Activated T-cell treated with anti-CD3 and anti-CD28 coated beads, Interleukin-2, amount 50 U/mL, for 72 hours (primary cell): ENCODE results near the gene SUZ12. TPM values are rescaled to one million over a fixed set of nuclear protein-coding genes. Genes with fewer than 3 reads are reported as not detected.
"Not testable (repeated sequence)": the region's sequence is repeated elsewhere in the genome, so short reads cannot be mapped to it uniquely, and the experiment has no call there.

Source experiments
- ATAC-seq, 2 donors: fragments of 150-1000 bp; cut with Tn5 transposase; replicated peaks in 1 of 2; 2 replicates each; pipeline ENCODE4 v1.10.0; 2021; ENCODE audit warnings: moderate library complexity in 2 of 2, mild to moderate bottlenecking in 1 of 2
- DNase-seq, 2 donors: peaks; one replicate each; pipeline ENCODE4 v3.0.0; 2021 to 2022; ENCODE audit warnings: mixed read lengths in 1 of 2
- H3K27ac Mint-ChIP-seq: one replicate; pipeline ENCODE4 v1.8.0; 2022; ENCODE audit warnings: mild to moderate bottlenecking, moderate library complexity, mixed read lengths
- H3K27me3 Mint-ChIP-seq: one replicate; pipeline ENCODE4 v1.8.0; 2022; ENCODE audit warnings: low read depth, mixed read lengths
- H3K36me3 Mint-ChIP-seq, 2 donors: one replicate each; pipeline ENCODE4 v1.8.0; 2022; ENCODE audit warnings: mixed read lengths in 2 of 2, mild to moderate bottlenecking in 1 of 2; ENCODE audit not compliant: insufficient read depth in 2 of 2
- H3K4me1 Mint-ChIP-seq: one replicate; pipeline ENCODE4 v1.8.0; 2022; ENCODE audit warnings: low read depth, mixed read lengths
- H3K4me3 Mint-ChIP-seq, 2 donors: one replicate each; pipeline ENCODE4 v1.8.0; 2022; ENCODE audit warnings: mild to moderate bottlenecking in 2 of 2, mixed read lengths in 2 of 2, moderate library complexity in 2 of 2
- H3K9me3 Mint-ChIP-seq, 2 donors: one replicate each; pipeline ENCODE4 v1.8.0; 2022; ENCODE audit warnings: mixed read lengths in 2 of 2
- total RNA-seq, 2 donors: library from RNA; stranded (reverse); gene quantifications; one replicate each; pipeline ENCODE4 v1.2.3, GENCODE V29; 2022

SUZ12 gene
- total RNA-seq, 2 donors from 2014 or later: 58.7 to 66.3 TPM

DNA sequence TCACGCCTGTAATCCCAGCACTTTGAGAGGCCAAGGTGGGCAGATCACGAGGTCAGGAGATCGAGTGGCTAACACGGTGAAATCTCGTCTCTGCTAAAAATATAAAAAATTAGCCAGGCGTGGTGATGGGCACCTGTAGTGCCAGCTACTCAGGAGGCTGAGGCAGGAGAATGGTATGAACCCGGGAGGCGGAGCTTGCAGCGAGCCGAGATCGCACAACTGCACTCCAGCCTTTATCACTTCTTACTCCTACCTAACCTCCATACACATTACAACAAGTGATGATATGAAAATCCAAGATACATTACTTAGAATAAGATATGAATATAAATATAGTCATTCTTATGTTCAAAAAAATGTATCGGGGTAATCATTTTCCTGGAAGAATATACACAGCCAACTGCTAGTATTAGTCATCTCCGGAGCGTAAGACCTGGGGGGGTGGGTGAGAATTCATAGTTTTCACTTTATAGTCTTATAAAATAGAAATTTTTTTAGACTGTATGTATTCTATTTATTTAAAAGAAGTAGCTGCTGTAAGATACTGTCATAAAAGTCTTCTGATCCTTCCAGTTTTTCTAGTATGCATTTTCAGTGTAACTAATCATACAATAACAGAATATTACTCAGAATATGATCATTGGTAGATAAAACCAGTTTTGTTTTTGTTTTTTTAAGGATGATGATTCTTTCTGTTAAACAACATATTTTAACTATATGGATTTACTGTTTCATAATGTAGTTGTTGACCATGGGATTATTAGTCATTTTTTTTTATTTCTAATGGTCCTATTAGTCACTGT lies 37.7 kb downstream of the SUZ12 start:
- not testable (repeated sequence) for H3K27ac Mint-ChIP-seq, H3K27me3 Mint-ChIP-seq, H3K9me3 Mint-ChIP-seq, H3K4me1 Mint-ChIP-seq, H3K4me3 Mint-ChIP-seq, ATAC-seq, DNase-seq
- H3K36me3 Mint-ChIP-seq: peaks cover 7 to 16% of the 10 kb centered on the region in 2 donors

DNA sequence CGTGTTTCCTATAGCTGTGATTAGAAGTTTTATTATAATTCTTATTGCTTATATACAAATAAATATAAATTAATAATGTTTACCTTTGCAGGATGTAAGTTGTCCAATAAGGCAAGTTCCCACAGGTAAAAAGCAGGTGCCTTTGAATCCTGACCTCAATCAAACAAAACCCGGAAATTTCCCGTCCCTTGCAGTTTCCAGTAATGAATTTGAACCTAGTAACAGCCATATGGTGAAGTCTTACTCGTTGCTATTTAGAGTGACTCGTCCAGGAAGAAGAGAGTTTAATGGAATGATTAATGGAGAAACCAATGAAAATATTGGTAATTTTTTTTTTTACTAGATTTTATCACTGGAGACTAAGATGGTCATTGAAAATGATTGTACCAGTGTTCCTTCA lies 38.6 kb downstream of the SUZ12 start:
- not testable (repeated sequence) for DNase-seq, H3K4me3 Mint-ChIP-seq, H3K9me3 Mint-ChIP-seq, H3K4me1 Mint-ChIP-seq, H3K27ac Mint-ChIP-seq, ATAC-seq, H3K27me3 Mint-ChIP-seq
- peaks cover 8 to 21% of the 10 kb centered on the region in 2 donors for H3K36me3 Mint-ChIP-seq

- H3K4me3 Mint-ChIP-seq, H3K27me3 Mint-ChIP-seq, H3K4me1 Mint-ChIP-seq, DNase-seq, H3K9me3 Mint-ChIP-seq, H3K27ac Mint-ChIP-seq: not testable (repeated sequence)
- ATAC-seq: peak in 1 of 2 donors; percentile 17
- H3K36me3 Mint-ChIP-seq: peaks cover 3 to 22% of the 10 kb centered on the region in 2 donors
Measured at GRCh38 chr17:31991821-31992220, 55.0 kb downstream of the SUZ12 start.

DNA sequence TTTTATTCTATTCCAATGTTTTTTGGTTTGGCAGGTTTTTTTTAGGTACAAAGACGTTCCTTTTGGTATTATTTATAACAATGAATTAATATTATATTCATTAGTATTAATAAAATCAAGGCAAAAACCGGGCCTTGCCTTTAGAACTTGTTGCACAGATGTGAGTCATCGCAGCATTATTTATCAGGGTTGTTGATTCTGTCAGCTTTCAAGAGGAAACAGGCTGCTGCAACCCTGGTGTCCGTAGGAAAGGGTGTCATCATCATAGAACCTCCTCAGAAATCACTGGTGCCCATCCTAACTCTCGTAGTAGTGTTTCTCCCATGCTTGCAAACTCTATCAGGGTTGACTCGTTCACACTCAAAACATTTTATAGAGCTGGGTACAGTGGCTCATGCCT lies 60.2 kb downstream of the SUZ12 start:
- no peak for DNase-seq
- Mint-ChIP-seq H3K4me3 (no peak overlapping the region), H3K4me1 (no peaks in the 10 kb centered on the region), H3K27ac (no peak overlapping the region), H3K36me3 (peaks cover 0 to 26% of the 10 kb centered on the region in 2 donors), H3K27me3 (no peaks in the 10 kb centered on the region), H3K9me3 (no peaks in the 10 kb centered on the region)
- no peak for ATAC-seq

- DNase-seq (peak; percentile 92 to 95), ATAC-seq (peak; percentile 92)
- Mint-ChIP-seq H3K4me3 (peak within 1 kb of the TSS; percentile 96 to 99), H3K27ac (peak within 1 kb of the TSS; percentile 96), H3K36me3 (peaks cover 2 to 8% of the 10 kb centered on the region in 2 donors), H3K4me1 (peaks cover 40% of the 10 kb centered on the region), H3K27me3 (no peaks in the 10 kb centered on the region), H3K9me3 (no peaks in the 10 kb centered on the region)
Measured at GRCh38 chr17:32006957-32007462, 70.2 kb downstream of the SUZ12 start, which contains the start of gene LRRC37B. Gene LRRC37B, plus strand, starts transcription at chr17:32007383. Its CDS starts 14,010 bp downstream, at chr17:32021393.

DNA sequence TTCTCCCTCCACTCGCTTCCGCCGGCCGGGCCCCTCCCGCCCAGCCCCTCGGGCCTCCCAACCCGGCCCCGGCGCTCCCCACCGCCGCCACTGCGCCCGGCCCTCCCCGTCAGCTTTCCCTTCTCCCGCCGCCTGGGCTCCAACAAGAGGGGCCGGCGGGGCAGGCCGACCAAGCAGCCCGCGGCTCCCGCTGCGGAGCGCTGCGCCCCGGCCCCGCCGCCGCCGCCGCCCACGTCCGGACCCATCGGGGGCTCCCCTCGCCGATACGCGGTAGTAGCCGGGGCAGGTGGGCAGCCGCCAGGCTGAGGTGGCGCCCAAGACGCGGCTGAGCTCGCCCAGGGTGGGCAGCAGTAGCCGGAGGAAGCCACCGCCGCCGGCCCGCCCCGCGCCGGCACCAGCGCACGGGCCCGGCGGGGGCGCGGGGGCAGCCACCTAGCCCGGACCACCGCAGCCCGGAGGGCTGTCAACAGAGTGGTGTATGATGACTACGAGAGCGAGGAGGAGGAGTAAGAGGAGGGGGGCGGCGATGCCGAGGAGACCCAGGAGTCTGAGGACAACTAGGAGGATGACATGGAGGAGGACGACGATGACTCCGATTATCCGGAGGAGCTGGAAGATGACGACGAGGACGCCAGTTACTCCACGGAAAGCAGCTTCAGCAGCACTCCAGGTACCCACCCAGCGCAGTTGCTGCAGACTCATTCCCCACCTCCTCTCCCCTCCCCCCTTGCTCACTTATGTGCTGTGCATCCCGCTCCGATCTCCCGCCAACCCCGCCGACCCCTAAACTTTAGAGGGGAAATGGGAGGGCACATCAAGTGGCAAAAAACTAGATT lies 70.9 kb downstream of the SUZ12 start:
- DNase-seq: peak; percentile 54 to 56
- ATAC-seq: peak; percentile 61 to 71
- H3K27ac Mint-ChIP-seq: peak overlapping the region; percentile 96
- H3K4me3 Mint-ChIP-seq: peak overlapping the region; percentile 96 to 99
- peaks cover 46% of the 10 kb centered on the region for H3K4me1 Mint-ChIP-seq
- no peaks in the 10 kb centered on the region for H3K27me3 Mint-ChIP-seq
- H3K9me3 Mint-ChIP-seq: no peaks in the 10 kb centered on the region
- peaks cover 2 to 9% of the 10 kb centered on the region in 2 donors for H3K36me3 Mint-ChIP-seq

GRCh38 chr17:32009262-32009542 lies 72.4 kb downstream of the SUZ12 start:
- H3K4me1 Mint-ChIP-seq: peaks cover 46% of the 10 kb centered on the region
- no peaks in the 10 kb centered on the region for H3K9me3 Mint-ChIP-seq
- H3K4me3 Mint-ChIP-seq: peak overlapping the region; percentile 96 to 99
- ATAC-seq: no peak
- no peak for DNase-seq
- H3K27me3 Mint-ChIP-seq: no peaks in the 10 kb centered on the region
- peaks cover 2 to 9% of the 10 kb centered on the region in 2 donors for H3K36me3 Mint-ChIP-seq
- H3K27ac Mint-ChIP-seq: peak overlapping the region; percentile 96

- H3K4me1 Mint-ChIP-seq: peaks cover 46% of the 10 kb centered on the region
Measured at GRCh38 chr17:32010114-32010513, 73.3 kb downstream of the SUZ12 start.

DNA sequence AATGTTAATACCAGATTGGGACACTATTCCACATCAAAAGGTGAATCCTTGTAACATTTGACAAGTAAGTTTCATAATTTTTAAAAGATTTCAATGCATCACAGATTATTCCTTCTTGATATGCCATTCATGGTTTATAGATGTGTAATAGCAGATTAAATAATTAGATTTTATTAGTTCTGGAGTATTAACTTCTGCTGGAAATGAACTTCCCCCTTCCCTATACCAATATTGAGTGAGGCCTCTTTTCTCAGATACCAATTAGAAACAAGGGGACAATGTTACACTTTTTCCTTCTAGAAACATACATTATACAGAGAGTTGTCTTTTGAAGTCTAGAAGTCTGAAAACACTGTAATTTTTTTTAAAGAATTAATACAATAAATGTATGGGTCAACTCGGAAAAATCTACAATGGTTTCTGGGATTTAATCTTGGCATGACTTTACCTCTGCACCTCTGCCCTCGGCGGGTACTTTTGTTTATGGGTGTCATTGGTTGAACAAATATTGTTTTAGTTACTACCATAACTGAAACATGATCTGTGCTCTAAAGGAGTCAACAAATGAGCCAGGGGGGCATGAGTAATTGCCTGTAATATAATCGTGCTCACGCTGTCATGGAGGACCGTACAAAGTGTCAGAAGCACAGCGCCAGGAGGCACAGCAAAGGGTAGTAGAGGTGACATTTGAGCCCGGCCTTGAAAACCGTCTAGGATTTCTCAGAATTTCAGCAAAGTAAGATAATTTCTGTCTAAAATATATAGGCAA lies 78.6 kb downstream of the SUZ12 start:
- Mint-ChIP-seq H3K27ac (no peak overlapping the region), H3K36me3 (peaks cover 0 to 11% of the 10 kb centered on the region in 2 donors), H3K27me3 (no peaks in the 10 kb centered on the region), H3K4me3 (peak overlapping the region in 1 of 2 donors; percentile 17), H3K4me1 (peaks cover 50% of the 10 kb centered on the region), H3K9me3 (no peaks in the 10 kb centered on the region)
- no peak for DNase-seq
- no peak for ATAC-seq

More at GRCh38 chr17:32010114-32010513, 73.3 kb downstream of the SUZ12 start:
- peaks cover 2 to 9% of the 10 kb centered on the region in 2 donors for H3K36me3 Mint-ChIP-seq
- H3K4me3 Mint-ChIP-seq: peak overlapping the region; percentile 96 to 99
- ATAC-seq (no peak), DNase-seq (no peak)
- H3K9me3 Mint-ChIP-seq: no peaks in the 10 kb centered on the region
- peak overlapping the region; percentile 88 for H3K27ac Mint-ChIP-seq
- no peaks in the 10 kb centered on the region for H3K27me3 Mint-ChIP-seq

- DNase-seq: no peak
- no peaks in the 10 kb centered on the region for H3K27me3 Mint-ChIP-seq
- H3K4me1 Mint-ChIP-seq: peaks cover 42% of the 10 kb centered on the region
- peaks cover 0 to 8% of the 10 kb centered on the region in 2 donors for H3K36me3 Mint-ChIP-seq
- H3K9me3 Mint-ChIP-seq: no peaks in the 10 kb centered on the region
- H3K4me3 Mint-ChIP-seq: peak overlapping the region; percentile 2 to 51
- ATAC-seq: no peak
- peak overlapping the region; percentile 75 for H3K27ac Mint-ChIP-seq
Measured at GRCh38 chr17:32016231-32016630, 79.4 kb downstream of the SUZ12 start.

- H3K9me3 Mint-ChIP-seq: no peaks in the 10 kb centered on the region
- H3K27me3 Mint-ChIP-seq: no peaks in the 10 kb centered on the region
- H3K36me3 Mint-ChIP-seq: peaks cover 0 to 5% of the 10 kb centered on the region in 2 donors
- H3K27ac Mint-ChIP-seq: no peak overlapping the region
- H3K4me1 Mint-ChIP-seq: peaks cover 28% of the 10 kb centered on the region
- ATAC-seq (no peak), DNase-seq (no peak)
- H3K4me3 Mint-ChIP-seq: no peak overlapping the region
Measured at GRCh38 chr17:32019228-32019627, 82.4 kb downstream of the SUZ12 start.

- peaks cover 0 to 5% of the 10 kb centered on the region in 2 donors for H3K36me3 Mint-ChIP-seq
- no peaks in the 10 kb centered on the region for H3K9me3 Mint-ChIP-seq
- ATAC-seq (no peak), DNase-seq (no peak)
- no peak overlapping the region for H3K27ac Mint-ChIP-seq
- no peaks in the 10 kb centered on the region for H3K27me3 Mint-ChIP-seq
- H3K4me3 Mint-ChIP-seq: no peak overlapping the region
- peaks cover 21% of the 10 kb centered on the region for H3K4me1 Mint-ChIP-seq
Measured at GRCh38 chr17:32020943-32021614, 84.3 kb downstream of the SUZ12 start.
